HepG2 (cell line): ENCODE results near the gene MYOM1. TPM values are rescaled to one million over a fixed set of nuclear protein-coding genes. Genes with fewer than 3 reads are reported as not detected.

Source experiments
- ATAC-seq: fragments of 200-7000 bp; cut with Tn5 transposase; 3 replicates; pipeline ENCODE4 v1.9.1; 2020; ENCODE audit warnings: mild to moderate bottlenecking, moderate library complexity
- BruUV-seq: library from RNA; stranded (reverse); fragments of 400-500 nt; replicated peaks from 2 replicates; lab custom pipeline; 2021; lab: Mats Ljungman, UMichigan
- CTCF ChIA-PET: fragments of 300-600 bp; formaldehyde crosslinking; extraction: SDS; loops from one replicate; lab custom pipeline; 2021; ENCODE audit warnings: low total read pairs, inconsistent platforms, low intra/inter-chr PET ratio; lab: Yijun Ruan, JAX
- POLR2A ChIA-PET: fragments of 350-600 bp; sonication (Branson Sonifier 250); formaldehyde crosslinking; loops from one replicate; lab custom pipeline; 2020; ENCODE audit warnings: antibody characterized with exemption, inconsistent platforms; lab: Yijun Ruan, JAX
- DNase-seq: peaks from one replicate; pipeline ENCODE4 v3.0.0-alpha.2; 2015; ENCODE audit warnings: low spot score
- FAIRE-seq: peaks from 3 replicates; lab custom pipeline; 2011; peaks lifted over from hg19 to GRCh38; lab: Jason Lieb, UNC
- H2AFZ ChIP-seq: one replicate; pipeline ENCODE4 v1.6.1; 2011; ENCODE audit warnings: low read length, inconsistent platforms
- H3K27ac ChIP-seq: fragments of 300-600 bp; 3 replicates; pipeline ENCODE4 v1.8.0; 2011; ENCODE audit warnings: mixed run types, mild to moderate bottlenecking, mixed read lengths, low read length, inconsistent platforms; ENCODE audit not compliant: insufficient read depth; ENCODE audit errors: extremely low read length
- H3K27me3 ChIP-seq, 2 experiments: fragments of 200-600 bp in 1 of 2; 2 replicates in 1 of 2; 3 replicates in 1 of 2; pipeline versions ENCODE4 v1.6.0 to v1.8.0; 2011; ENCODE audit warnings: low read length in 2 of 2, mild to moderate bottlenecking in 2 of 2, moderate library complexity in 2 of 2, inconsistent platforms in 1 of 2; ENCODE audit not compliant: insufficient read depth in 2 of 2, control insufficient read depth in 1 of 2
- H3K36me3 ChIP-seq, 2 experiments: fragments of 200-600 bp in 1 of 2; replicated peaks in 1 of 2; 2 replicates in 1 of 2; 3 replicates in 1 of 2; pipeline versions ENCODE4 v1.5.1 to v1.8.0; 2011; ENCODE audit warnings: low read length in 2 of 2, inconsistent platforms in 1 of 2; ENCODE audit not compliant: insufficient read depth in 2 of 2, control insufficient read depth in 1 of 2
- H3K4me1 ChIP-seq: 2 replicates; pipeline ENCODE4 v1.5.1; 2012; ENCODE audit warnings: low read length, inconsistent platforms; ENCODE audit not compliant: insufficient read depth
- H3K4me2 ChIP-seq: 2 replicates; pipeline ENCODE4 v1.6.0; 2011; ENCODE audit warnings: low read depth, low read length, inconsistent platforms
- H3K4me3 ChIP-seq, 3 experiments: fragments of 200-600 bp in 1 of 3; sonication (generic), shearing (Covaris generic) in 1 of 3; replicated peaks in 1 of 3; 2 replicates each; pipeline ENCODE4 v1.5.1; 2011 to 2016; ENCODE audit warnings: low read length in 3 of 3, inconsistent platforms in 2 of 3, low read depth in 2 of 3, mild to moderate bottlenecking in 2 of 3, control low read depth in 1 of 3, mixed read lengths in 1 of 3; ENCODE audit not compliant: insufficient read depth in 1 of 3
- H3K79me2 ChIP-seq: one replicate; pipeline ENCODE4 v1.6.1; 2011; ENCODE audit warnings: low read length, inconsistent platforms; ENCODE audit not compliant: insufficient read depth
- H3K9ac ChIP-seq: 2 replicates; pipeline ENCODE4 v1.6.0; 2011; ENCODE audit warnings: mild to moderate bottlenecking, low read depth, low read length, inconsistent platforms; ENCODE audit not compliant: insufficient read depth
- H3K9me3 ChIP-seq: 2 replicates; pipeline ENCODE4 v1.5.1; 2012; ENCODE audit warnings: mild to moderate bottlenecking, low read length
- H4K20me1 ChIP-seq: 2 replicates; pipeline ENCODE4 v1.6.0; 2011; ENCODE audit warnings: inconsistent platforms, mild to moderate bottlenecking, low read length, moderate library complexity; ENCODE audit not compliant: insufficient read depth
- AFF4 ChIP-seq: sonication (generic); formaldehyde crosslinking; IDR thresholded peaks from 2 replicates; pipeline ENCODE4 v1.4.0; 2020; ENCODE audit warnings: missing genetic modification reagents
- CBX1 ChIP-seq: IDR thresholded peaks from one replicate; pipeline ENCODE4 v1.6.1; 2016; ENCODE audit warnings: antibody characterized with exemption, low read depth
- CCDC6 ChIP-seq: sonication (generic); formaldehyde crosslinking; IDR thresholded peaks from 2 replicates; pipeline ENCODE4 v1.8.1; 2022; ENCODE audit warnings: mild to moderate bottlenecking, missing genetic modification reagents, moderate library complexity
- HNRNPK ChIP-seq: fragments of 200-400 bp; formaldehyde crosslinking; IDR thresholded peaks from 2 replicates; pipeline ENCODE4 v1.6.1; 2018; ENCODE audit warnings: low read length, low read depth, moderate library complexity, mild to moderate bottlenecking; ENCODE audit not compliant: poor library complexity, severe bottlenecking
- MEF2D ChIP-seq: sonication (generic); formaldehyde crosslinking; IDR thresholded peaks from 2 replicates; pipeline ENCODE4 v1.5.1; 2020; ENCODE audit warnings: mild to moderate bottlenecking, missing genetic modification reagents
- RAD51 ChIP-seq: fragments of 450-650 bp; IDR thresholded peaks from 2 replicates; pipeline ENCODE4 v1.6.1; 2016; ENCODE audit warnings: borderline replicate concordance
- SMC3 ChIP-seq: IDR thresholded peaks from 2 replicates; pipeline ENCODE4 v1.6.1; 2011; ENCODE audit warnings: low read length, improper control_type of control experiment
- STAG1 ChIP-seq: sonication (generic); formaldehyde crosslinking; IDR thresholded peaks from 2 replicates; pipeline ENCODE4 v1.4.0; 2020; ENCODE audit warnings: missing genetic modification reagents
- USF2 ChIP-seq, 2 experiments: sonication (generic) in 1 of 2; formaldehyde crosslinking in 1 of 2; IDR thresholded peaks; 2 replicates each; pipeline versions ENCODE4 v1.5.1 to v1.6.1; 2011 to 2020; ENCODE audit warnings: borderline replicate concordance in 1 of 2, low read depth in 1 of 2, low read length in 1 of 2, mild to moderate bottlenecking in 1 of 2, missing genetic modification reagents in 1 of 2, moderate library complexity in 1 of 2
- ZNF317 ChIP-seq: sonication (generic); formaldehyde crosslinking; IDR thresholded peaks from 2 replicates; pipeline ENCODE4 v1.5.0; 2020; ENCODE audit warnings: mild to moderate bottlenecking, missing genetic modification reagents
- ZNF605 ChIP-seq: sonication (generic); formaldehyde crosslinking; IDR thresholded peaks from 2 replicates; pipeline ENCODE4 v1.8.0; 2022; ENCODE audit warnings: mild to moderate bottlenecking, missing genetic modification reagents
- ZNF614 ChIP-seq: IDR thresholded peaks from 2 replicates; pipeline ENCODE4 v1.6.1; 2018; ENCODE audit warnings: missing biosample characterization, missing genetic modification reagents, inconsistent platforms, borderline replicate concordance
- ZSCAN9 ChIP-seq: IDR thresholded peaks from 2 replicates; pipeline ENCODE4 v1.6.1; 2016; ENCODE audit warnings: borderline replicate concordance
- WGBS: methylation state at CpG from one replicate; pipeline ENCODE4 v1.1.6; 2017; ENCODE audit warnings: low lambda C conversion rate; 5-methylcytosine and 5-hydroxymethylcytosine counted together
- in situ Hi-C: cut with HindIII; loops from 2 replicates; pipeline ENCODE4 v1.10.0; 2017; ENCODE audit warnings: low pct_unique_long_range_greater_than_20kb; ENCODE audit not compliant: extremely low pct_ligation_motif_present
- intact Hi-C: fragments of 100-400 bp; cut with micrococcal nuclease; formaldehyde crosslinking; loops from one replicate; pipeline ENCODE4 v1.10.0; 2022; ENCODE audit not compliant: unreplicated experiment
- polyA plus RNA-seq, 8 experiments: library from polyadenylated mRNA; depleted of rRNA in 3 of 8; stranded (reverse) in 7 of 8; unstranded in 1 of 8; fragments of >200 nt; fragmentation: Illumina TruSeq in 4 of 8; extraction: Trizol in 4 of 8; gene quantifications; 2 replicates each; pipeline versions ENCODE4 v1.2.1 to v1.2.3, GENCODE V29; 2011 to 2016; ENCODE audit warnings: low read depth in 4 of 8, missing spikeins in 1 of 8, mixed read lengths in 1 of 8; ENCODE audit not compliant: insufficient read depth in 1 of 8
- total RNA-seq, 5 experiments: library from RNA; depleted of rRNA; stranded (reverse); fragments of >200 nt; fragmentation: Illumina TruSeq; extraction: Trizol; gene quantifications; 2 replicates each; pipeline ENCODE4 v1.2.3, GENCODE V29; 2016; ENCODE audit warnings: low read depth in 1 of 5
- TF ChIP-seq, protein P1 (sequence below): IDR thresholded peaks from 2 replicates; pipeline ENCODE4 v1.6.1; 2016

The MYOM1 gene
- total and polyA plus RNA-seq, 2 of the 13 experiments (the other 11 are each of a cell fraction or from before 2014, with no cell fraction given): 0.46 to 0.98 TPM

GRCh38 chr18:3186678-3187658 is 32.8 kb downstream of the MYOM1 start:
- no peaks in the 10 kb centered on the region for H3K79me2 ChIP-seq
- ATAC-seq: peak; percentile 64
- H3K9ac ChIP-seq: no peak overlapping the region
- TF ChIP-seq ZNF605 (CRISPR knock-in tag) (no peak), ZNF317 (CRISPR knock-in tag) (no peak), HNRNPK (no peak), USF2 (IDR thresholded peaks at IDR 0.05; ENCODE audit: low read depth, low read length) (peak; percentile 81), USF2 (CRISPR knock-in tag; IDR thresholded peaks at IDR 0.05; ENCODE audit: borderline replicate concordance) (peak; percentile 41; the same call in 1 of the 2 replicates), ZNF614 (CRISPR knock-in tag) (peak; percentile 54; the same call in 1 of the 2 replicates), ZSCAN9 (CRISPR knock-in tag) (no peak), STAG1 (CRISPR knock-in tag) (peak; percentile 41), CCDC6 (CRISPR knock-in tag) (no peak), RAD51 (peak; percentile 75; the same call in 1 of the 2 replicates), AFF4 (CRISPR knock-in tag) (no peak), CBX1 (no peak), SMC3 (peak; percentile 37), MEF2D (no peak)
- TF ChIP-seq, protein P1, sequence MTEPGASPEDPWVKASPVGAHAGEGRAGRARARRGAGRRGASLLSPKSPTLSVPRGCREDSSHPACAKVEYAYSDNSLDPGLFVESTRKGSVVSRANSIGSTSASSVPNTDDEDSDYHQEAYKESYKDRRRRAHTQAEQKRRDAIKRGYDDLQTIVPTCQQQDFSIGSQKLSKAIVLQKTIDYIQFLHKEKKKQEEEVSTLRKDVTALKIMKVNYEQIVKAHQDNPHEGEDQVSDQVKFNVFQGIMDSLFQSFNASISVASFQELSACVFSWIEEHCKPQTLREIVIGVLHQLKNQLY: no peak
- TF ChIP-seq, all 625 proteins: peak for 5
- Histone ChIP-seq H4K20me1 (no peaks in the 10 kb centered on the region), H3K4me1 (peaks cover 27% of the 10 kb centered on the region), H3K27ac (no peak overlapping the region), H2AFZ (no peak overlapping the region), H3K36me3 (no peaks in the 10 kb centered on the region; a peak in 1 of 5 replicates), H3K9me3 (no peaks in the 10 kb centered on the region), H3K4me2 (no peak overlapping the region), H3K4me3 (no peak overlapping the region), H3K27me3 (no peaks in the 10 kb centered on the region)
- WGBS: 59% methylated on average over 8 of the region's 8 CpGs
- ChIA-PET POLR2A (interaction anchor here (0.6 to 1.1 kb wide), 3 partner anchors 31 to 59 kb away, joined by 3 to 6 read pairs (median 3); no protein-coding TSS in a partner anchor), CTCF (interaction anchor here (1.4 to 1.7 kb wide), 2 partner anchors 52 to 59 kb away, joined by 5 to 7 read pairs; no protein-coding TSS in a partner anchor)
- intact Hi-C loops (loop anchor here (1.0 kb wide), 1 partner anchor 60 kb away; the partner anchor contains the start of gene MYL12A), in situ Hi-C loops (no loop called here)
- BruUV-seq: no TSS peak
- DNase-seq: peak; percentile 59
- no peak for FAIRE-seq
